Measurements from ENCODE around the gene SPECC1.
"Not testable (repeated sequence)": the region's sequence is repeated elsewhere in the genome, so short reads cannot be mapped to it uniquely, and the experiment has no call there.

Gene SPECC1

DNA sequence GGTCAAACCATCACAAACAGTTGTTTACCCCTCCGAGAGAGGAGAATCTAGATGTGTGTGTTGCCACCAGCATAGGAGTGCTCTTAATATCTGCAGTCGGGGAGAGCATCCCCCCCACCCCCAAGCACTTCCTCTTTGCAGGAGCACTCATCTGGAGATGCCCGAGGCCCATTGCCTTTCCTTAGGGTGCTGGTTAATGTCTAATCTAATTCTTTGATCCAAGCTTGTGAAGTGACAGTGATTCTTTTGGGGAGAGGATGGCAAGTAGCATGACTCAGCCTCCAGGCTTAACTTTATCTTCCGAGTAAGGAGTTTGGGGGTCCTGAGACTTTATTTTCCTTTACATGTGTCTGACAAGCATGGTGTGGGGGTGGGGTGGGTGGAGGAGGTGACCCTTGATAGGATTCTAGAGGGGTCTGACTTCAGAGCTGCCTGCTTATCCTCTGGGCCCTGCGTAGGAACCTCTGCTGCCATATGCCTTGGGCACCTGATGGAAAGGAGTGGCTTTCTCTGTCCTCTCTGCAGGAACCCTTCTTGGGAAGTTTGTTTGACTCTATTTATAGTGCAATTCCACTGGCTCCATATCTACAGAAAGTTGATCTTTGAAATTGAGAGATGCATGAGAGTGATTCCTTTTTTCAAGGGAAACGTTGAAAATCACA is 207.1 kb downstream of the SPECC1 start:
- Histone ChIP-seq H3K9me3 (ENCODE audit: control insufficient read depth in 1 of 2, low read length in 2 of 2) (no peaks in the 10 kb centered on the region), H3K4me3 (ENCODE audit: low read depth in 1 of 2, low read length in 2 of 2) (no peak overlapping the region), H3K9ac (ENCODE audit: low read depth in 1 of 2, low read length in 2 of 2) (no peak overlapping the region), H3K36me3 (ENCODE audit: control insufficient read depth in 1 of 2, insufficient read depth in 2 of 2, low read length in 2 of 2) (peaks cover 0 to 3% of the 10 kb centered on the region in 2 donors), H3K4me1 (ENCODE audit: control insufficient read depth in 1 of 2, insufficient read depth in 2 of 2, low read length in 2 of 2) (no peaks in the 10 kb centered on the region), H3K27ac (ENCODE audit: low read depth, low read length) (no peak overlapping the region), H3K27me3 (ENCODE audit: control insufficient read depth in 1 of 2, insufficient read depth in 2 of 2, low read length in 2 of 2) (no peaks in the 10 kb centered on the region)

DNA sequence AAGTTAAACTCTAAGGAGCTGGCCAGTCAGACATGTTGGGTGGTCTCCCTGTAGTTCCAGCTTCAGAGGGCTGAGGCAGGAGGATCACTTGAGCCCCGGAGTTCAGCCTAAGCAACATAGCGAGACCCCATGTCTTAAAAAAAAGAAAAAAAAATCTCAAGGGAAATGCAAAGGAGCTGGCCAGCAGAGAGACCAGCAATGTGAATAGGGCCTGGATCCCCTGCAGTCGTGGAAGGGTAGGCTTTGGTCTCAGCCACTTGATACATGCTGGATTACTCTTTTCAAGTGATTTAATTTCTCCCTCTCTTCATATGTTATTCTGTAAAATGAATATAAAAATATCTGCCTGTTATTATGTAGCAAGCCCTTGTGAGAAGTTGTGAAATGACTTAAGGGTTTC is 207.7 kb downstream of the SPECC1 start:
- H3K27ac ChIP-seq (ENCODE audit: low read depth, low read length): no peak overlapping the region
- no peaks in the 10 kb centered on the region for H3K36me3 ChIP-seq (ENCODE audit: control insufficient read depth in 1 of 2, insufficient read depth in 2 of 2, low read length in 2 of 2)
- no peaks in the 10 kb centered on the region for H3K9me3 ChIP-seq (ENCODE audit: control insufficient read depth in 1 of 2, low read length in 2 of 2)
- H3K9ac ChIP-seq (ENCODE audit: low read depth in 1 of 2, low read length in 2 of 2): no peak overlapping the region
- no peaks in the 10 kb centered on the region for H3K27me3 ChIP-seq (ENCODE audit: control insufficient read depth in 1 of 2, insufficient read depth in 2 of 2, low read length in 2 of 2)
- no peak overlapping the region for H3K4me3 ChIP-seq (ENCODE audit: low read depth in 1 of 2, low read length in 2 of 2)
- no peaks in the 10 kb centered on the region for H3K4me1 ChIP-seq (ENCODE audit: control insufficient read depth in 1 of 2, insufficient read depth in 2 of 2, low read length in 2 of 2)

GRCh38 chr17:20217677-20218076 is 208.5 kb downstream of the SPECC1 start:
- Histone ChIP-seq H3K36me3 (ENCODE audit: control insufficient read depth in 1 of 2, insufficient read depth in 2 of 2, low read length in 2 of 2) (no peaks in the 10 kb centered on the region), H3K27ac (ENCODE audit: low read depth, low read length) (no peak overlapping the region), H3K4me3 (ENCODE audit: low read depth in 1 of 2, low read length in 2 of 2) (no peak overlapping the region), H3K4me1 (ENCODE audit: control insufficient read depth in 1 of 2, insufficient read depth in 2 of 2, low read length in 2 of 2) (no peaks in the 10 kb centered on the region), H3K27me3 (ENCODE audit: control insufficient read depth in 1 of 2, insufficient read depth in 2 of 2, low read length in 2 of 2) (no peaks in the 10 kb centered on the region), H3K9ac (ENCODE audit: low read depth in 1 of 2, low read length in 2 of 2) (no peak overlapping the region), H3K9me3 (ENCODE audit: control insufficient read depth in 1 of 2, low read length in 2 of 2) (no peaks in the 10 kb centered on the region)

GRCh38 chr17:20218272-20218671 is 209.1 kb downstream of the SPECC1 start:
- no peaks in the 10 kb centered on the region for H3K4me1 ChIP-seq (ENCODE audit: control insufficient read depth in 1 of 2, insufficient read depth in 2 of 2, low read length in 2 of 2)
- H3K4me3 ChIP-seq (ENCODE audit: low read depth in 1 of 2, low read length in 2 of 2): no peak overlapping the region
- no peaks in the 10 kb centered on the region for H3K36me3 ChIP-seq (ENCODE audit: control insufficient read depth in 1 of 2, insufficient read depth in 2 of 2, low read length in 2 of 2)
- H3K9ac ChIP-seq (ENCODE audit: low read depth in 1 of 2, low read length in 2 of 2): no peak overlapping the region
- H3K27me3 ChIP-seq (ENCODE audit: control insufficient read depth in 1 of 2, insufficient read depth in 2 of 2, low read length in 2 of 2): no peaks in the 10 kb centered on the region
- H3K27ac ChIP-seq (ENCODE audit: low read depth, low read length): no peak overlapping the region
- no peaks in the 10 kb centered on the region for H3K9me3 ChIP-seq (ENCODE audit: control insufficient read depth in 1 of 2, low read length in 2 of 2)

GRCh38 chr17:20223808-20224328 is 214.7 kb downstream of the SPECC1 start:
- Histone ChIP-seq H3K9ac (ENCODE audit: low read depth in 1 of 2, low read length in 2 of 2) (no peak overlapping the region), H3K27me3 (ENCODE audit: control insufficient read depth in 1 of 2, insufficient read depth in 2 of 2, low read length in 2 of 2) (no peaks in the 10 kb centered on the region), H3K4me1 (ENCODE audit: control insufficient read depth in 1 of 2, insufficient read depth in 2 of 2, low read length in 2 of 2) (no peaks in the 10 kb centered on the region), H3K9me3 (ENCODE audit: control insufficient read depth in 1 of 2, low read length in 2 of 2) (no peaks in the 10 kb centered on the region), H3K27ac (ENCODE audit: low read depth, low read length) (no peak overlapping the region), H3K4me3 (ENCODE audit: low read depth in 1 of 2, low read length in 2 of 2) (no peak overlapping the region), H3K36me3 (ENCODE audit: control insufficient read depth in 1 of 2, insufficient read depth in 2 of 2, low read length in 2 of 2) (peaks cover 0 to 10% of the 10 kb centered on the region in 2 donors)

- Histone ChIP-seq H3K9ac (ENCODE audit: low read depth in 1 of 2, low read length in 2 of 2) (no peak overlapping the region), H3K4me1 (ENCODE audit: control insufficient read depth in 1 of 2, insufficient read depth in 2 of 2, low read length in 2 of 2) (no peaks in the 10 kb centered on the region), H3K9me3 (ENCODE audit: control insufficient read depth in 1 of 2, low read length in 2 of 2) (no peaks in the 10 kb centered on the region), H3K4me3 (ENCODE audit: low read depth in 1 of 2, low read length in 2 of 2) (no peak overlapping the region), H3K27me3 (ENCODE audit: control insufficient read depth in 1 of 2, insufficient read depth in 2 of 2, low read length in 2 of 2) (no peaks in the 10 kb centered on the region), H3K36me3 (ENCODE audit: control insufficient read depth in 1 of 2, insufficient read depth in 2 of 2, low read length in 2 of 2) (peaks cover 0 to 14% of the 10 kb centered on the region in 2 donors), H3K27ac (ENCODE audit: low read depth, low read length) (no peak overlapping the region)
These were observed 215.2 kb downstream of the SPECC1 start for GRCh38 chr17:20224379-20224778.

GRCh38 chr17:20225162-20226115 is 216.3 kb downstream of the SPECC1 start:
- Histone ChIP-seq H3K4me3 (ENCODE audit: low read depth in 1 of 2, low read length in 2 of 2) (no peak overlapping the region), H3K9ac (ENCODE audit: low read depth in 1 of 2, low read length in 2 of 2) (no peak overlapping the region), H3K27me3 (ENCODE audit: control insufficient read depth in 1 of 2, insufficient read depth in 2 of 2, low read length in 2 of 2) (no peaks in the 10 kb centered on the region), H3K4me1 (ENCODE audit: control insufficient read depth in 1 of 2, insufficient read depth in 2 of 2, low read length in 2 of 2) (no peaks in the 10 kb centered on the region), H3K9me3 (ENCODE audit: control insufficient read depth in 1 of 2, low read length in 2 of 2) (no peaks in the 10 kb centered on the region), H3K36me3 (ENCODE audit: control insufficient read depth in 1 of 2, insufficient read depth in 2 of 2, low read length in 2 of 2) (peaks cover 0 to 18% of the 10 kb centered on the region in 2 donors), H3K27ac (ENCODE audit: low read depth, low read length) (no peak overlapping the region)

GRCh38 chr17:20226814-20227482 is 217.8 kb downstream of the SPECC1 start:
- Histone ChIP-seq H3K9me3 (ENCODE audit: control insufficient read depth in 1 of 2, low read length in 2 of 2) (no peaks in the 10 kb centered on the region), H3K36me3 (ENCODE audit: control insufficient read depth in 1 of 2, insufficient read depth in 2 of 2, low read length in 2 of 2) (peaks cover 0 to 21% of the 10 kb centered on the region in 2 donors), H3K27me3 (ENCODE audit: control insufficient read depth in 1 of 2, insufficient read depth in 2 of 2, low read length in 2 of 2) (no peaks in the 10 kb centered on the region), H3K4me1 (ENCODE audit: control insufficient read depth in 1 of 2, insufficient read depth in 2 of 2, low read length in 2 of 2) (no peaks in the 10 kb centered on the region), H3K9ac (ENCODE audit: low read depth in 1 of 2, low read length in 2 of 2) (no peak overlapping the region), H3K4me3 (ENCODE audit: low read depth in 1 of 2, low read length in 2 of 2) (no peak overlapping the region), H3K27ac (ENCODE audit: low read depth, low read length) (no peak overlapping the region)

GRCh38 chr17:20227720-20228370 is 218.7 kb downstream of the SPECC1 start:
- H3K9ac ChIP-seq (ENCODE audit: low read depth in 1 of 2, low read length in 2 of 2); H3K27me3 ChIP-seq (ENCODE audit: control insufficient read depth in 1 of 2, insufficient read depth in 2 of 2, low read length in 2 of 2); H3K4me3 ChIP-seq (ENCODE audit: low read depth in 1 of 2, low read length in 2 of 2); H3K27ac ChIP-seq (ENCODE audit: low read depth, low read length); H3K4me1 ChIP-seq (ENCODE audit: control insufficient read depth in 1 of 2, insufficient read depth in 2 of 2, low read length in 2 of 2); H3K9me3 ChIP-seq (ENCODE audit: control insufficient read depth in 1 of 2, low read length in 2 of 2): not testable (repeated sequence)
- H3K36me3 ChIP-seq (ENCODE audit: control insufficient read depth in 1 of 2, insufficient read depth in 2 of 2, low read length in 2 of 2): peaks cover 0 to 30% of the 10 kb centered on the region in 2 donors

All from duodenal mucosa (tissue), 2 donors.